K562 (cell line): ENCODE results near the gene MED15. TPM values are rescaled to one million over a fixed set of nuclear protein-coding genes. Genes with fewer than 3 reads are reported as not detected.
A peak's percentile ranks its signal among the peaks of the same experiment; 100 is the strongest.

ENCODE experiments used
- ATAC-seq: fragments of 200-7000 bp; cut with Tn5 transposase; 3 replicates; pipeline ENCODE4 v1.9.1; 2020; ENCODE audit warnings: moderate library complexity
- BruUV-seq: library from RNA; stranded (reverse); fragments of 400-500 nt; replicated peaks from 2 replicates; lab custom pipeline; 2021; lab: Mats Ljungman, UMichigan
- CTCF ChIA-PET: fragments of 300-600 bp; formaldehyde crosslinking; extraction: SDS; loops from one replicate; lab custom pipeline; 2021; ENCODE audit warnings: low intra/inter-chr PET ratio; lab: Yijun Ruan, JAX
- POLR2A ChIA-PET: fragments of 300-600, 350-650 bp; sonication (Branson Sonifier 250); formaldehyde crosslinking; extraction: SDS; loops from one replicate; lab custom pipeline; 2021; ENCODE audit warnings: antibody characterized with exemption, inconsistent platforms; lab: Yijun Ruan, JAX
- DNase-seq, 4 experiments: peaks; one replicate each; pipeline versions ENCODE4 v3.0.0 to v3.0.0-alpha.2; 2011 to 2018; ENCODE audit warnings: low spot score in 3 of 4, mixed read lengths in 3 of 4; ENCODE audit errors: extremely low read depth in 1 of 4
- FAIRE-seq: peaks from 2 replicates; lab custom pipeline; 2011; peaks lifted over from hg19 to GRCh38; lab: Jason Lieb, UNC
- H2AFZ ChIP-seq: 2 replicates; pipeline ENCODE4 v1.6.0; 2011; ENCODE audit warnings: low read depth, low read length, control low read depth, inconsistent platforms
- H3K27ac ChIP-seq: fragments of 200-600 bp; 3 replicates; pipeline ENCODE4 v1.8.0; 2011; ENCODE audit warnings: low read depth, mild to moderate bottlenecking, control low read depth, inconsistent platforms, low read length, moderate library complexity, mixed read lengths; ENCODE audit errors: extremely low read depth
- H3K27me3 ChIP-seq, 2 experiments: fragments of 300-600 bp in 1 of 2; 2 replicates in 1 of 2; 3 replicates in 1 of 2; pipeline versions ENCODE4 v1.6.0 to v1.8.0; 2011; ENCODE audit warnings: inconsistent platforms in 2 of 2, low read length in 2 of 2, mild to moderate bottlenecking in 1 of 2, mixed read lengths in 1 of 2, moderate library complexity in 1 of 2; ENCODE audit not compliant: control insufficient read depth in 2 of 2, insufficient read depth in 2 of 2
- H3K36me3 ChIP-seq: fragments of 300-600 bp; 3 replicates; pipeline ENCODE4 v1.8.0; 2011; ENCODE audit warnings: mild to moderate bottlenecking, low read length, inconsistent platforms; ENCODE audit not compliant: control insufficient read depth, insufficient read depth
- H3K4me1 ChIP-seq, 2 experiments: fragments of 200-600 bp in 1 of 2; replicated peaks in 1 of 2; 2 replicates in 1 of 2; 3 replicates in 1 of 2; pipeline versions ENCODE4 v1.5.1 to v1.8.0; 2011; ENCODE audit warnings: inconsistent platforms in 2 of 2, low read length in 2 of 2, mild to moderate bottlenecking in 1 of 2, mixed read lengths in 1 of 2, moderate library complexity in 1 of 2; ENCODE audit not compliant: control insufficient read depth in 2 of 2, insufficient read depth in 2 of 2
- H3K4me2 ChIP-seq: 2 replicates; pipeline ENCODE4 v1.6.1; 2011; ENCODE audit warnings: low read length, control low read depth, inconsistent platforms, mixed read lengths; ENCODE audit not compliant: insufficient read depth
- H3K4me3 ChIP-seq: fragments of 200-600 bp; sonication (generic), shearing (Covaris generic); 2 replicates; pipeline ENCODE4 v1.5.1; 2016; ENCODE audit warnings: control low read depth, inconsistent platforms
- H3K79me2 ChIP-seq: fragments of 200-600 bp; 3 replicates; pipeline ENCODE4 v1.8.0; 2011; ENCODE audit warnings: low read length, inconsistent platforms; ENCODE audit not compliant: control insufficient read depth, insufficient read depth
- H3K9ac ChIP-seq, 2 experiments: 2 replicates each; pipeline versions ENCODE4 v1.6.0 to v1.6.1; 2011; ENCODE audit warnings: low read depth in 2 of 2, low read length in 2 of 2, control low read depth in 1 of 2, inconsistent platforms in 1 of 2, mild to moderate bottlenecking in 1 of 2, mixed read lengths in 1 of 2; ENCODE audit not compliant: insufficient read depth in 1 of 2
- H3K9me1 ChIP-seq: one replicate; pipeline ENCODE4 v1.6.0; 2011; ENCODE audit warnings: inconsistent platforms, mild to moderate bottlenecking, low read length, moderate library complexity; ENCODE audit not compliant: control insufficient read depth, insufficient read depth
- H3K9me3 ChIP-seq: replicated peaks from 2 replicates; pipeline ENCODE4 v1.5.1; 2011; ENCODE audit warnings: low read depth, low read length, inconsistent platforms; ENCODE audit not compliant: control insufficient read depth, insufficient read depth
- H4K20me1 ChIP-seq: replicated peaks from 2 replicates; pipeline ENCODE4 v1.6.1; 2011; ENCODE audit warnings: low read length, inconsistent platforms, mixed read lengths; ENCODE audit not compliant: control insufficient read depth, insufficient read depth
- ATF7 ChIP-seq: fragments of 450-650 bp; IDR thresholded peaks from 2 replicates; pipeline ENCODE4 v1.7.1; 2014; ENCODE audit warnings: mild to moderate bottlenecking, moderate library complexity
- EGR1 ChIP-seq: fragments of 450-650 bp; conservative IDR thresholded peaks from 2 replicates; pipeline ENCODE4 v1.6.1; 2017; ENCODE audit warnings: mild to moderate bottlenecking
- FOXA3 ChIP-seq, 2 experiments: fragments of 450-650 bp in 1 of 2; sonication (generic) in 1 of 2; formaldehyde crosslinking; IDR thresholded peaks in 1 of 2; conservative IDR thresholded peaks in 1 of 2; 2 replicates each; pipeline versions ENCODE4 v1.4.0 to v1.8.0; 2020 to 2022; ENCODE audit warnings: mild to moderate bottlenecking in 2 of 2, missing genetic modification reagents in 1 of 2
- HMG20A ChIP-seq: fragments of 450-650 bp; formaldehyde crosslinking; conservative IDR thresholded peaks from 2 replicates; pipeline ENCODE4 v1.4.0; 2020; ENCODE audit warnings: mild to moderate bottlenecking, mixed read lengths
- RBM15 ChIP-seq: fragments of 200-400 bp; formaldehyde crosslinking; IDR thresholded peaks from 2 replicates; pipeline ENCODE4 v1.6.1; 2018; ENCODE audit warnings: mild to moderate bottlenecking, low read length, moderate library complexity; ENCODE audit not compliant: insufficient read depth
- ZFP30 ChIP-seq: fragments of 250-450 bp; sonication (Bioruptor Pico); IDR thresholded peaks from 2 replicates; pipeline ENCODE4 v1.8.0; 2022; ENCODE audit warnings: moderate library complexity, mild to moderate bottlenecking, inconsistent platforms, borderline replicate concordance
- ZNF165 ChIP-seq: fragments of 250-450 bp; sonication (Bioruptor Pico); IDR thresholded peaks from 2 replicates; pipeline ENCODE4 v1.4.0; 2020; ENCODE audit warnings: borderline replicate concordance
- ZNF41 ChIP-seq: fragments of 250-450 bp; sonication (Bioruptor Pico); conservative IDR thresholded peaks from 2 replicates; pipeline ENCODE4 v1.4.0; 2020; ENCODE audit warnings: mild to moderate bottlenecking
- ZNF445 ChIP-seq: fragments of 250-450 bp; sonication (Bioruptor Pico); IDR thresholded peaks from 2 replicates; pipeline ENCODE4 v1.4.0; 2020; ENCODE audit warnings: low read depth, mild to moderate bottlenecking, moderate library complexity
- WGBS: fragments of 100-300 bp; shearing (Covaris generic); methylation state at CpG from one replicate; pipeline ENCODE4 v1.1.6; 2016; ENCODE audit warnings: low coverage, mixed read lengths; ENCODE audit not compliant: insufficient coverage; ENCODE audit errors: missing lambda C conversion rate; 5-methylcytosine and 5-hydroxymethylcytosine counted together
- in situ Hi-C: fragments of 300-500 bp; cut with MboI; formaldehyde crosslinking; loops from 4 replicates; pipeline ENCODE4 v1.15.0; 2018; ENCODE audit warnings: inconsistent platforms, mixed read lengths
- intact Hi-C: fragments of 100-400 bp; cut with micrococcal nuclease; formaldehyde crosslinking; loops from 2 replicates; pipeline ENCODE4 v1.14.2; 2022
- polyA plus RNA-seq, 8 experiments: library from polyadenylated mRNA; depleted of rRNA in 4 of 8; stranded (reverse) in 5 of 8; unstranded in 3 of 8; fragments of >200 nt; fragmentation: Nextera tagmentation in 2 of 8; fragmentation: Illumina TruSeq in 1 of 8; extraction: Ambion mirVana in 2 of 8; extraction: Trizol in 1 of 8; gene quantifications; 2 replicates each; pipeline versions ENCODE4 v1.2.1 to v1.2.3, GENCODE V29; 2011 to 2014; ENCODE audit warnings: inconsistent platforms in 1 of 8, missing spikeins in 1 of 8
- total RNA-seq, 7 experiments: library from RNA; depleted of rRNA in 6 of 7; stranded (reverse); fragments of >200 nt in 6 of 7; fragmentation: Illumina TruSeq in 2 of 7; extraction: Trizol in 2 of 7; gene quantifications; 2 replicates each; pipeline versions ENCODE4 v1.2.1 to v1.2.3, GENCODE V29; 2011 to 2021; ENCODE audit warnings: low replicate concordance in 1 of 7
- TF ChIP-seq, protein P1 (sequence below): fragments of 250-450 bp; sonication (Bioruptor Pico); IDR thresholded peaks from 2 replicates; pipeline ENCODE4 v1.8.0; 2022; ENCODE audit warnings: inconsistent platforms
- TF ChIP-seq, protein P2 (sequence below): fragments of 450-650 bp; formaldehyde crosslinking; IDR thresholded peaks from 2 replicates; pipeline ENCODE4 v1.4.0; 2022; ENCODE audit warnings: missing genetic modification characterization
- TF ChIP-seq, protein P3 (sequence below): fragments of 250-450 bp; sonication (Bioruptor Pico); IDR thresholded peaks from 2 replicates; pipeline ENCODE4 v1.9.0; 2021; ENCODE audit warnings: mild to moderate bottlenecking, inconsistent platforms
- TF ChIP-seq, protein P4 (sequence below): fragments of 250-450 bp; sonication (Bioruptor Pico); IDR thresholded peaks from 2 replicates; pipeline ENCODE4 v1.5.0; 2020; ENCODE audit warnings: mild to moderate bottlenecking

Gene MED15
- total and polyA plus RNA-seq, 9 of the 15 experiments (the other 6 are each of a cell fraction or from before 2014, with no cell fraction given), result 4.0 to 271 (median 60.1) TPM

DNA sequence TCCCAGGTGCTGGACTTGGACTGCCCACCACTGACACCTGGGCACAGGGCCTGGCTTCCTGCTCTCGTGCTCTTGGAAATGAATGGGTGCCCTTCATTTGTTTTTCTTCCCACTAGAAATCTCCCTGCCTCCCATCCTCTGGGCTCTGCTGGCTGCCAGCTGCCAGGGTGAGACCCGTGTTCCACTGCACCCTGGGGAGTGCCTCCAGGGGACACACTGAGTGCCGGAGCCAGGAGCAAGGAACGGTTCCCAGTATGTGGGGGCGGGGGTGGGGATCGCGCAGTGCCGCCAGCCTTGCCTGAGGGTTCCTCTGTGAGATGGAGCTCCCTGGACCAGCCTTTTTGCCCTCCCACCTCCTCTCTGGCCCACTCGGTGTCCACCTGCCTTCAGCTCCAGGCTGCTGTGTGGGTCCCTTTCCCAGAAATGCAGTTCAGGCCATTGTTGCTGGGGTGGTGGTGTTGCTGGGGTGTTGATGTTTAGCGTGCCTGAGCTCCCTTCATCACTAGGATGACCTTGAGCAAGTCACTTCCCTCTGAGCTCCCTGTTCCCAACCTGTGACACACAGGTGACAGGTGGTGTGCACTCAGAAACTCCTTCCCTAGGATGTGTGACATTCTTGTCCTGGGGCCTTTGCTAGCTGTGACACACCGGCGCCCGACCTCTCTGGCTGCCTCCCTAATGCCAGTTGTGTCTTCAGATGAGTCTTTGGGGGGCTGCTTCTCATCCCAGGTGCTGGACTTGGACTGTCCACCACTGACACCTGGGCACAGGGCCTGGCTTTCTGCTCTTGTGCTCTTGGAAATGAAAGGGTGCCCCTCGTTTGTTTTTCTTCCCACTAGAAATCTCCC is 72.1 kb downstream of the MED15 start:
- no peaks in the 10 kb centered on the region for H3K27me3 ChIP-seq
- H3K4me3 ChIP-seq, result no peak overlapping the region
- no peak overlapping the region for H2AFZ ChIP-seq
- peaks cover 50% of the 10 kb centered on the region for H4K20me1 ChIP-seq
- no peak overlapping the region for H3K4me2 ChIP-seq
- peaks cover 22% of the 10 kb centered on the region for H3K9me1 ChIP-seq
- ChIA-PET CTCF (no interaction called here), POLR2A (interaction anchor here (0.7 to 68.9 kb wide), 11 partner anchors 10 to 299 kb away, joined by 3 to 1693 read pairs (median 4); partner anchors contain the start of gene MED15)
- H3K4me1 ChIP-seq, result peaks cover 10 to 58% of the 10 kb centered on the region in 2 experiments
- no TSS peak for BruUV-seq
- no peaks in the 10 kb centered on the region for H3K9me3 ChIP-seq
- ATAC-seq, result no peak
- intact Hi-C loops (no loop called here), in situ Hi-C loops (no loop called here)
- no peak for FAIRE-seq
- WGBS, result 86% methylated on average over 14 of the region's 14 CpGs
- H3K27ac ChIP-seq, result no peak overlapping the region
- peaks cover 98% of the 10 kb centered on the region for H3K36me3 ChIP-seq
- DNase-seq, result no peak
- peak overlapping the region in 1 of 2 experiments; percentile 45; a peak in 2 of 4 replicates for H3K9ac ChIP-seq
- H3K79me2 ChIP-seq, result no peaks in the 10 kb centered on the region
- TF ChIP-seq, protein P1, sequence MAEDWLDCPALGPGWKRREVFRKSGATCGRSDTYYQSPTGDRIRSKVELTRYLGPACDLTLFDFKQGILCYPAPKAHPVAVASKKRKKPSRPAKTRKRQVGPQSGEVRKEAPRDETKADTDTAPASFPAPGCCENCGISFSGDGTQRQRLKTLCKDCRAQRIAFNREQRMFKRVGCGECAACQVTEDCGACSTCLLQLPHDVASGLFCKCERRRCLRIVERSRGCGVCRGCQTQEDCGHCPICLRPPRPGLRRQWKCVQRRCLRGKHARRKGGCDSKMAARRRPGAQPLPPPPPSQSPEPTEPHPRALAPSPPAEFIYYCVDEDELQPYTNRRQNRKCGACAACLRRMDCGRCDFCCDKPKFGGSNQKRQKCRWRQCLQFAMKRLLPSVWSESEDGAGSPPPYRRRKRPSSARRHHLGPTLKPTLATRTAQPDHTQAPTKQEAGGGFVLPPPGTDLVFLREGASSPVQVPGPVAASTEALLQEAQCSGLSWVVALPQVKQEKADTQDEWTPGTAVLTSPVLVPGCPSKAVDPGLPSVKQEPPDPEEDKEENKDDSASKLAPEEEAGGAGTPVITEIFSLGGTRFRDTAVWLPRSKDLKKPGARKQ (CRISPR knock-in tag), result no peak
- TF ChIP-seq, protein P2, sequence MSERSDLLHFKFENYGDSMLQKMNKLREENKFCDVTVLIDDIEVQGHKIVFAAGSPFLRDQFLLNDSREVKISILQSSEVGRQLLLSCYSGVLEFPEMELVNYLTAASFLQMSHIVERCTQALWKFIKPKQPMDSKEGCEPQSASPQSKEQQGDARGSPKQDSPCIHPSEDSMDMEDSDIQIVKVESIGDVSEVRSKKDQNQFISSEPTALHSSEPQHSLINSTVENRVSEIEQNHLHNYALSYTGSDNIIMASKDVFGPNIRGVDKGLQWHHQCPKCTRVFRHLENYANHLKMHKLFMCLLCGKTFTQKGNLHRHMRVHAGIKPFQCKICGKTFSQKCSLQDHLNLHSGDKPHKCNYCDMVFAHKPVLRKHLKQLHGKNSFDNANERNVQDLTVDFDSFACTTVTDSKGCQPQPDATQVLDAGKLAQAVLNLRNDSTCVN (CRISPR knock-in tag), result no peak
- TF ChIP-seq ZFP30 (no peak), ZNF445 (CRISPR knock-in tag) (no peak), ZNF165 (CRISPR knock-in tag) (0 out of 2 replicates have a peak, but pooled peaks have one; percentile 49), FOXA3 (CRISPR knock-in tag; conservative IDR thresholded peaks at IDR 0.05 in 1 of 2, IDR thresholded peaks at IDR 0.05 in 1 of 2) (no peak), HMG20A (CRISPR knock-in tag) (no peak), ZNF41 (no peak), EGR1 (peak; percentile 43), RBM15 (no peak), ATF7 (no peak)
- TF ChIP-seq, protein P3, sequence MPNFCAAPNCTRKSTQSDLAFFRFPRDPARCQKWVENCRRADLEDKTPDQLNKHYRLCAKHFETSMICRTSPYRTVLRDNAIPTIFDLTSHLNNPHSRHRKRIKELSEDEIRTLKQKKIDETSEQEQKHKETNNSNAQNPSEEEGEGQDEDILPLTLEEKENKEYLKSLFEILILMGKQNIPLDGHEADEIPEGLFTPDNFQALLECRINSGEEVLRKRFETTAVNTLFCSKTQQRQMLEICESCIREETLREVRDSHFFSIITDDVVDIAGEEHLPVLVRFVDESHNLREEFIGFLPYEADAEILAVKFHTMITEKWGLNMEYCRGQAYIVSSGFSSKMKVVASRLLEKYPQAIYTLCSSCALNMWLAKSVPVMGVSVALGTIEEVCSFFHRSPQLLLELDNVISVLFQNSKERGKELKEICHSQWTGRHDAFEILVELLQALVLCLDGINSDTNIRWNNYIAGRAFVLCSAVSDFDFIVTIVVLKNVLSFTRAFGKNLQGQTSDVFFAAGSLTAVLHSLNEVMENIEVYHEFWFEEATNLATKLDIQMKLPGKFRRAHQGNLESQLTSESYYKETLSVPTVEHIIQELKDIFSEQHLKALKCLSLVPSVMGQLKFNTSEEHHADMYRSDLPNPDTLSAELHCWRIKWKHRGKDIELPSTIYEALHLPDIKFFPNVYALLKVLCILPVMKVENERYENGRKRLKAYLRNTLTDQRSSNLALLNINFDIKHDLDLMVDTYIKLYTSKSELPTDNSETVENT (CRISPR knock-in tag), result 0 out of 2 replicates have a peak, but pooled peaks have one; percentile 18
- TF ChIP-seq, protein P4, sequence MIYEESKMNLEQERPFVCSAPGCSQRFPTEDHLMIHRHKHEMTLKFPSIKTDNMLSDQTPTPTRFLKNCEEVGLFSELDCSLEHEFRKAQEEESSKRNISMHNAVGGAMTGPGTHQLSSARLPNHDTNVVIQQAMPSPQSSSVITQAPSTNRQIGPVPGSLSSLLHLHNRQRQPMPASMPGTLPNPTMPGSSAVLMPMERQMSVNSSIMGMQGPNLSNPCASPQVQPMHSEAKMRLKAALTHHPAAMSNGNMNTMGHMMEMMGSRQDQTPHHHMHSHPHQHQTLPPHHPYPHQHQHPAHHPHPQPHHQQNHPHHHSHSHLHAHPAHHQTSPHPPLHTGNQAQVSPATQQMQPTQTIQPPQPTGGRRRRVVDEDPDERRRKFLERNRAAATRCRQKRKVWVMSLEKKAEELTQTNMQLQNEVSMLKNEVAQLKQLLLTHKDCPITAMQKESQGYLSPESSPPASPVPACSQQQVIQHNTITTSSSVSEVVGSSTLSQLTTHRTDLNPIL (CRISPR knock-in tag), result no peak
